Endothelial cell of umbilical vein (primary cell): ENCODE results near the gene NOL8. TPM values are rescaled to one million over a fixed set of nuclear protein-coding genes. Genes with fewer than 3 reads are reported as not detected.

Experiments used
- BruUV-seq: library from RNA; stranded (reverse); fragments of 400-500 nt; replicated peaks from 2 replicates; lab custom pipeline; 2021; lab: Mats Ljungman, UMichigan
- CTCF ChIA-PET: fragments of 300-600, 350-600 bp; sonication (Branson Sonifier 250); formaldehyde crosslinking; loops from one replicate; lab custom pipeline; 2021; ENCODE audit warnings: antibody characterized with exemption, inconsistent platforms; lab: Charles Lee
- POLR2A ChIA-PET: fragments of 300-600, 350-600 bp; sonication (Branson Sonifier 250); formaldehyde crosslinking; loops from one replicate; lab custom pipeline; 2021; ENCODE audit warnings: antibody characterized with exemption, inconsistent platforms; lab: Charles Lee
- DNase-seq: peaks from one replicate; pipeline ENCODE4 v3.0.0-alpha.2; 2011; ENCODE audit warnings: low read depth, low spot score
- FAIRE-seq: peaks from 2 replicates; lab custom pipeline; 2011; peaks lifted over from hg19 to GRCh38; lab: Jason Lieb, UNC
- H2AFZ ChIP-seq: 2 replicates; pipeline ENCODE4 v1.6.0; 2012; ENCODE audit warnings: low read depth, low read length, control low read depth, inconsistent platforms
- H3K27ac ChIP-seq: 2 replicates; pipeline ENCODE4 v1.5.1; 2011; ENCODE audit warnings: low read depth, mild to moderate bottlenecking, control low read depth, low read length, moderate library complexity; ENCODE audit not compliant: insufficient read depth
- H3K27me3 ChIP-seq, 2 experiments: 2 replicates each; pipeline versions ENCODE4 v1.6.0 to v1.6.1; 2011; ENCODE audit warnings: low read length in 2 of 2, mixed read lengths in 1 of 2; ENCODE audit not compliant: control insufficient read depth in 2 of 2, insufficient read depth in 2 of 2
- H3K36me3 ChIP-seq, 2 experiments: 2 replicates in 1 of 2; 3 replicates in 1 of 2; pipeline ENCODE4 v1.5.1; 2011; ENCODE audit warnings: low read length in 2 of 2, mild to moderate bottlenecking in 1 of 2, moderate library complexity in 1 of 2; ENCODE audit not compliant: control insufficient read depth in 2 of 2, insufficient read depth in 2 of 2; ENCODE audit errors: extremely low read depth in 1 of 2
- H3K4me1 ChIP-seq: 3 replicates; pipeline ENCODE4 v1.5.1; 2011; ENCODE audit warnings: mild to moderate bottlenecking, low read length; ENCODE audit not compliant: control insufficient read depth, insufficient read depth; ENCODE audit errors: extremely low read depth
- H3K4me2 ChIP-seq: 2 replicates; pipeline ENCODE4 v1.6.1; 2011; ENCODE audit warnings: low read length, control low read depth, mixed read lengths; ENCODE audit not compliant: insufficient read depth
- H3K4me3 ChIP-seq, 3 experiments: fragments of 200-600 bp in 1 of 3; sonication (generic), shearing (Covaris generic) in 1 of 3; replicated peaks in 1 of 3; 2 replicates each; pipeline ENCODE4 v1.5.1; 2011 to 2016; ENCODE audit warnings: control low read depth in 3 of 3, low read length in 3 of 3, mild to moderate bottlenecking in 2 of 3, inconsistent platforms in 1 of 3, low read depth in 1 of 3, moderate library complexity in 1 of 3; ENCODE audit not compliant: insufficient read depth in 1 of 3
- H3K79me2 ChIP-seq: 2 replicates; pipeline ENCODE4 v1.6.0; 2012; ENCODE audit warnings: low read length, inconsistent platforms; ENCODE audit not compliant: control insufficient read depth, insufficient read depth
- H3K9ac ChIP-seq: replicated peaks from 2 replicates; pipeline ENCODE3; 2011; ENCODE audit warnings: low read length, control low read depth; ENCODE audit not compliant: insufficient read depth; ENCODE audit errors: extremely low read depth
- H3K9me1 ChIP-seq: replicated peaks from 3 replicates; pipeline ENCODE4 v1.6.0; 2011; ENCODE audit warnings: mild to moderate bottlenecking, low read length; ENCODE audit not compliant: control insufficient read depth, insufficient read depth; ENCODE audit errors: extremely low read depth
- H3K9me3 ChIP-seq: replicated peaks from 2 replicates; pipeline ENCODE4 v1.5.1; 2012; ENCODE audit warnings: low read length, inconsistent platforms; ENCODE audit not compliant: control insufficient read depth, insufficient read depth
- H4K20me1 ChIP-seq: replicated peaks from 2 replicates; pipeline ENCODE3; 2011; ENCODE audit warnings: mild to moderate bottlenecking, low read length; ENCODE audit not compliant: control insufficient read depth, insufficient read depth; ENCODE audit errors: extremely low read depth
- CTCF ChIP-seq, 2 donors: IDR thresholded peaks; 1 replicate in 1 of 2; 2 replicates in 1 of 2; pipeline ENCODE4 v1.5.1; 2011; ENCODE audit warnings: low read length in 2 of 2, mild to moderate bottlenecking in 2 of 2, moderate library complexity in 2 of 2, control low read depth in 1 of 2, inconsistent platforms in 1 of 2, low read depth in 1 of 2; ENCODE audit not compliant: insufficient read depth in 1 of 2; ENCODE audit errors: extremely low read depth in 1 of 2
- EZH2 ChIP-seq: IDR thresholded peaks from 2 replicates; pipeline ENCODE4 v1.6.1; 2012; ENCODE audit warnings: borderline replicate concordance, low read depth, mild to moderate bottlenecking, moderate library complexity, low read length, inconsistent platforms; ENCODE audit not compliant: severe bottlenecking
- FOS ChIP-seq: IDR thresholded peaks from 2 replicates; pipeline ENCODE4 v1.6.1; 2011; ENCODE audit warnings: mild to moderate bottlenecking, low read length, moderate library complexity, borderline replicate concordance; ENCODE audit not compliant: insufficient read depth
- GATA2 ChIP-seq: IDR thresholded peaks from 2 replicates; pipeline ENCODE4 v1.7.0; 2011; ENCODE audit warnings: low read depth, mild to moderate bottlenecking, moderate library complexity, mixed read lengths, low read length; ENCODE audit not compliant: insufficient read length, insufficient read depth
- JUN ChIP-seq: IDR thresholded peaks from 2 replicates; pipeline ENCODE4 v1.6.1; 2011; ENCODE audit warnings: borderline replicate concordance, low read depth; ENCODE audit not compliant: insufficient read length, insufficient read depth
- MAX ChIP-seq: IDR thresholded peaks from 2 replicates; pipeline ENCODE4 v1.6.1; 2011; ENCODE audit not compliant: insufficient read depth, insufficient read length
- MYC ChIP-seq: IDR thresholded peaks from one replicate; pipeline ENCODE4 v1.6.1; 2011; ENCODE audit warnings: mild to moderate bottlenecking, low read depth, low read length
- POLR2A ChIP-seq: IDR thresholded peaks from 2 replicates; pipeline ENCODE4 v1.6.1; 2012; ENCODE audit warnings: low read depth, mild to moderate bottlenecking, control low read depth, low read length
- POLR2AphosphoS5 ChIP-seq: IDR thresholded peaks from 2 replicates; pipeline ENCODE4 v1.6.1; 2012; ENCODE audit warnings: low read depth, mild to moderate bottlenecking, control low read depth, low read length, moderate library complexity; ENCODE audit not compliant: insufficient read depth
- dilution Hi-C: fragments of 300-500 bp; cut with MboI; formaldehyde crosslinking; loops from one replicate; pipeline ENCODE4 v1.15.0; 2019; ENCODE audit warnings: low sequenced_read_pairs; ENCODE audit not compliant: extremely low pct_ligation_motif_present
- intact Hi-C: fragments of 100-400 bp; cut with micrococcal nuclease; formaldehyde crosslinking; loops from one replicate; pipeline ENCODE4 v1.10.0; 2022
- polyA plus RNA-seq, 4 experiments: library from polyadenylated mRNA; depleted of rRNA in 3 of 4; stranded (reverse) in 3 of 4; unstranded in 1 of 4; fragments of >200 nt; gene quantifications; 2 replicates each; pipeline versions ENCODE4 v1.2.1 to v1.2.3, GENCODE V29; 2011 to 2012; ENCODE audit warnings: missing spikeins in 1 of 4
- total RNA-seq: library from RNA; stranded (reverse); gene quantifications from 2 replicates; pipeline ENCODE4 v1.2.3, GENCODE V29; 2021

NOL8 gene
- total and polyA plus RNA-seq, 2 donors (not counting 3 experiments of a cell fraction or from before 2014, with no cell fraction given): 5.6 to 41.6 TPM

- TF ChIP-seq JUN: no peak
- TF ChIP-seq FOS: no peak
- no peak for TF ChIP-seq POLR2AphosphoS5
- no peak for TF ChIP-seq POLR2A
- no peak for TF ChIP-seq CTCF (IDR thresholded peaks at IDR 0.05; ENCODE audit: extremely low read depth in 1 of 2, insufficient read depth in 1 of 2, low read depth in 1 of 2, low read length in 2 of 2)
- no peak for TF ChIP-seq MAX
- no peak for TF ChIP-seq MYC
- no peak for TF ChIP-seq GATA2
- TF ChIP-seq EZH2: no peak
- ChIA-PET CTCF (interaction anchor here (0.9 to 1.0 kb wide), 2 partner anchors 8 to 11 kb away, joined by 3 to 6 read pairs; partner anchors contain the start of gene NOL8), POLR2A (no interaction called here)
- no peaks in the 10 kb centered on the region for H3K36me3 ChIP-seq
- no TSS peak for BruUV-seq
- H3K4me3 ChIP-seq: no peak overlapping the region
- no peaks in the 10 kb centered on the region for H4K20me1 ChIP-seq
- FAIRE-seq (no peak), DNase-seq (peak; percentile 67)
- no peaks in the 10 kb centered on the region for H3K9me3 ChIP-seq
- no peaks in the 10 kb centered on the region for H3K79me2 ChIP-seq
- intact Hi-C loops (no loop called here), dilution Hi-C loops (no loop called here)
- H3K9me1 ChIP-seq: no peaks in the 10 kb centered on the region
- no peak overlapping the region for H2AFZ ChIP-seq
- no peak overlapping the region for H3K4me2 ChIP-seq
- H3K9ac ChIP-seq: no peak overlapping the region
- no peaks in the 10 kb centered on the region for H3K27me3 ChIP-seq
- H3K4me1 ChIP-seq: no peaks in the 10 kb centered on the region
- no peak overlapping the region for H3K27ac ChIP-seq
These were observed 7.6 kb upstream of the NOL8 start for GRCh38 chr9:92332577-92333281.
